GM19463 (cell line): ENCODE results near the gene NGDN.
"Not testable (repeated sequence)": the region's sequence is repeated elsewhere in the genome, so short reads cannot be mapped to it uniquely, and the experiment has no call there.

ENCODE experiments used
- ATAC-seq: cut with Tn5 transposase; IDR thresholded peaks from one replicate; pipeline ENCODE4 v1.9.1; 2021; ENCODE audit warnings: mild to moderate bottlenecking, moderate library complexity; ENCODE audit not compliant: unreplicated experiment

The NGDN gene, protein sequence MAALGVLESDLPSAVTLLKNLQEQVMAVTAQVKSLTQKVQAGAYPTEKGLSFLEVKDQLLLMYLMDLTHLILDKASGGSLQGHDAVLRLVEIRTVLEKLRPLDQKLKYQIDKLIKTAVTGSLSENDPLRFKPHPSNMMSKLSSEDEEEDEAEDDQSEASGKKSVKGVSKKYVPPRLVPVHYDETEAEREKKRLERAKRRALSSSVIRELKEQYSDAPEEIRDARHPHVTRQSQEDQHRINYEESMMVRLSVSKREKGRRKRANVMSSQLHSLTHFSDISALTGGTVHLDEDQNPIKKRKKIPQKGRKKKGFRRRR

DNA sequence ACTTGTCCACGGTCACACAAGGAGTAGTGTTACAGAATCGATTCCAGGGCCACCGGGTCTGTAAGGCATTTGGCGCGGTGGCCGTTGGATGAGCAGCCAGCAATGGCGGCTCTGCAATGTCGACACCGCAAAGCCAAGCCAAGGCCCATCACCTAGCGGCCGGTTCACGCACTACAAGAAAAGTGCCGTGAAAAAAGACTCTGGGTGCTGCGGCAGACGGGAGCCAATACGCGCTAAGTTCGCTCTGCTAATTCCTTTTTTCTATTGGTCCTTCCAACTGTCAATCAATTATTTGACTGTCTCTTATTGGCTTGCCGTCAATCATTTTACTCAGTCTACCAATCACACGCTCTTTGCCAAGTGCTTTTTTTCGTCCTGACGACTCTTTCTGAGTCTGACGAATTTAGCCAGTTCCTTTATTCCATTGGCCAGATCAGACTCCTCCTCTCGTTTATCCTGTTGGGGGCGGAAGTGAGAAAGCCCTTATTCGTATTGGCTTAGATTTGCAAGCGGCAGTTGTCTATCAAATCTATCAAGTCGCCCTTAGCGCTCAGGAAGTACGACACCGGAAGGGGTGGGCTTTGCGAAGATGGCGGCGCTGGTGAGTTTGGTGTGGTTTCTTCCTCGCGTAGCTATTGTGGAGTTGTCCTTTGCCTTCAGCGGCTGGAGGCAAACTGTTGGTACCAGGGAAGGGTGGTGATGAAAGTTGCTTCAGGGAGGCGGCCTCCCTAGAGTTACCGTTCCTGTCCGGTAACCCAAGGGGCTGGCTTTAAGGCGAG, at the start of gene NGDN:
TSS of gene NGDN (plus strand) at position 577 of the 779 bp plus-strand sequence. CDS start at position 590, 13 bp downstream.
- peak; percentile 92 for ATAC-seq

DNA sequence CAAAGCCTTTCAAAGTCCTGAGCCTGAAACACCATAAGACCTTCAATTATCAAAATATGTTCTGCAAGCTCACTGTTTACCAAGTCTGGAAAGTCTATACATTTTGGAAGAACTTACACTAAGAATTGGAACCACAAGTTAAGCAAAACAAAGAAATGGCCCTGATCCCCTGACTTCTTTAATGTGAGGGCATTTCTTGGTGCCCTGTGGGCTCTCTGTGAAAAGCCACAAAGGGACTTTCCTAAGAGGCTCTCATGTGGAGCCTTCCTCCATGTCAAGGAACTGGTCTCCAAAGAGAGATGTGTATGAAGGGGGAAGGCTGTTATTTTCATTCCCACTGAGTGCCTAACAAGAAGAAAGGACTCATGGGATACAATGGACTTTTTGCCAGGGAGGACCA, 47.9 kb upstream of the NGDN start:
- ATAC-seq: peak; percentile 67

DNA sequence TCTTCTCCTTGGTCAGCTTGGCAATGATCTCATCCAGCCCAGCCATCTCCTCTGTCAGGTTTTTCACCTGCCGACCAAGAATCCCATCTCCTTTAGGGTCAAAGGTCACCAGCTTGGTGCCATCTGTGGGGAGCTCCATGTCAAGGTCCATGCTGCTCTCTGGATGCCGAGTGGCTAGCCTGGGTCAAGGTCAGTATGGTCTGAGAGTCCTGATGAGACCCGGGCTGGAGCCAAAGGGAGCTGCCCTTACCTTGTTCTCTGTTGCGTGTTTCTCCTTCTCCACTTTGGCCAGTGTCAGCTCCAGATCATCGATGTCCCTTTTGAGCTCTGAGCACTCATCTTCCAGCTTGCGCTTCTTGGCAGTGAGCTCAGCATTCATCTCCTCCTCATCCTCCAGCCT, 45.8 kb upstream of the NGDN start:
- ATAC-seq: no peak

DNA sequence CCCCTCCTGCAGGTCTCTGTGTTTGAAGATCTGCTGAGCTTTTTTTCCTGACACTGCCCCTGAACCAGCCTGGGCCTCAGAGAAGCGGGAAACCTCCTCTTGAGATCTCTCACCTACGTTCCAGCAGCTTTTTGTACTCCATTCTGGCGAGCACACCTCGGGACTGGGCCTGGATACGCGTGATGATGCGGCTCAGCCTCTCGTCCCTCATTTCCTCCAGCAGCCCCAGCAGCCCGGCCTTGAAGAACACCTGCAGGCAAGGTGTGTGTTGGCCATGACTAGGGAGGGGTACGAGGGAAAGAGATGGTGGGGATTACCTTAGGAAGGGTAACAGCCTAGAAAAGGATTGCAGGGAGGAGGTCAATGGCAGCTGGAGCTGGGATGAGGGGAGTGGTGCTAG, 44.3 kb upstream of the NGDN start:
- no peak for ATAC-seq

DNA sequence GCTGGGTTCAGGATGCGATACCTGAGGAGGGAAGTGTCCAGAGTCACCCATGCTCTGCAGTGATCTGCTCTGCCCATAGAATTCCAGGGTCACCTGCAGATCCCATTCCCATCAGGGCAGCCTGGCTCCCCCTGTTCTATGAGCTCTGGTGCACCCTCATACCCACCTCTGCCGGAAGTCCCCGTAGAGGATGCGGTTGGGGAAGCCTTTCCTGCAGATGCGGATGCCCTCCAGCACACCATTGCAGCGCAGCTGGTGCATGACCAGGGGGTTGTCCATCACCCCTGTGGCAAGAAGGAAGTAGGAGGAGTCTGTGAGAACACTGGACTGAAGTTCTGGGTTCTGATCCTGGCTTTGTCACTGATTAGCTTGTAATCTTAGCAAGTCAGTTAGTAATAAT, 43.7 kb upstream of the NGDN start:
- ATAC-seq: not testable (repeated sequence)

DNA sequence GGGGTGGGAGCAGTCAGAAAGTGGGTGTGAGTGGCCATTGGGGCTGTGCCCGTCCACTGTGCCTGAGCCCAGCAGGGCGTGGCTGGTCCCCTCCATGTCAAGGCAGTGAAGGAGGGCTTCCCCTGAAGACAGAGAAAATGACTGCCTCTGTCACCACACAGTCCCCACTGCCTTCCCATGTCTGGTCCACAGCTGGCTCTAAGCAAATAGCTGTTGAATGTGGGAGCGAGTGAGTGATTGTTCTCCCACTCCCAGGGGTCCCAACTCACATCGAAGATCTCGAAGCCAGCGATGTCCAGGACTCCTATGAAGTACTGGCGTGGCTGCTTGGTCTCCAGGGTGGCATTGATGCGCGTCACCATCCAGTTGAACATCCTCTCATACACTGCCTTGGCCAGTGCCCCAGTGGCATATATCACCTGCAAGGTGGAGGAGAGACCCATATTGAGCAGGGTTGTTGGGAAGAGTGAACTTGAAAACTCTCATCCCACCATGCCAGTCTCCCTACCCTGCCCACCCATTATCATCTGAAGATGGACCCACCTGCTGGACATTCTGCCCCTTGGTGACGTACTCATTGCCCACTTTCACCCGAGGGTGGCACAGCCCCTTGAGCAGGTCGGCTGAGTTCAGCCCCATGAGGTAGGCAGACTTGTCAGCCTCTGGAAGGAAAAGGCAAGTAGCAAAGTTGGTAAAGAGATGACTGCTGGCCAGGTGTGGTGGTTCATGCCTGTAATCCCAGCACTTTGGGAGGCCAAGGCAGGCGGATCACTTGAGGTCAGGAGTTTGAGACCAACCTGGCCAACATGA, 40.6 kb upstream of the NGDN start:
- no peak for ATAC-seq

DNA sequence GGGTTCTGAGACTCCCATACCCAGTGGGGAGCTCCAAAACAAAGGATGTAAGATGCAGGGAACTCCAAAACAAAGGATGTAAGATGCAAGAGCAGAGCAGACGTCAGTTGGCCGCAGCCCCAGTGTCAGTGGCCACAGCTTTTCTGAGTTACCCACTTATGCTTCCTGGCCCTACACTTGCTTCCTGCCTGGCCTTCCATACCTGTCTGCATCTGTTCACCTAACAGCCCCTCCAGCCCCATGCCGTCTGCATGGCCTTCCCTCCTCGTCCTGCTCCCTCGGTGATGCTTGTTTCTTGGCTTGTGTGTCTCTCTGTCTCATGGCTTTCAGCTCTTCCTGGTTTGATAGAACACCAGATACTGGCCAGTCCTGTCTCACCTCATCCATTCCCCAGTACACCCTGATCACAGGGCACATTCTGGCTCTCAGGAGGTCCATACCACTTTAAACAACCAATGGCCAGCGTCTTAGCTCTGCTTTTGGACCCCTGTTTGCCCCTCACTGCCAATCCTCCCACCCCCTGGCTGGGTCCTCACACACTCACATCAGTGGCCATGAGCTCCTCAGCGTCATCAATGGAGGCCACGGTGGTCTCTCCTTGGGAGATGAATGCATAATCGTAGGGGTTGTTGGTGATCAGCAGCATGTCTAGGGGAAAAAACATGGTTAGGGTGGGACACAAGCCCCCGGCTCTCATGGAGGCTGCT, 39.3 kb upstream of the NGDN start:
- ATAC-seq: no peak

DNA sequence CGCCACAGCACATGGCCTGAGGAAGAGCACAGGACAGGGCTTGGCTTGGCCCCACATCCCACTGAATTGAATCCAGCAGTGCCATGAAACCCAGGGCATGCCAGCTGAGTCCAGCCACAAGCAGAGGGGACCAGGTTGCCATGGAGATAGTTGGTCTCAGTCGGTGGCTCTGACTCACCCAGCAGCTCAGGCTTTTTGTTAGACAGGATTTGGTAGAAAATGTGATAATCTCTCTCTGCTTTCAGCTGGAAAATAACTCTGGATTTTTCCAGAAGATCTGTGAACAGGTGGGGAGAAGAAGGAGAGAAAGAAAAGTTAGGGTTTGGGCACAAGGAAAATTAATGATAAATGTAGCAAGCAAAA, 38.8 kb upstream of the NGDN start:
- no peak for ATAC-seq

DNA sequence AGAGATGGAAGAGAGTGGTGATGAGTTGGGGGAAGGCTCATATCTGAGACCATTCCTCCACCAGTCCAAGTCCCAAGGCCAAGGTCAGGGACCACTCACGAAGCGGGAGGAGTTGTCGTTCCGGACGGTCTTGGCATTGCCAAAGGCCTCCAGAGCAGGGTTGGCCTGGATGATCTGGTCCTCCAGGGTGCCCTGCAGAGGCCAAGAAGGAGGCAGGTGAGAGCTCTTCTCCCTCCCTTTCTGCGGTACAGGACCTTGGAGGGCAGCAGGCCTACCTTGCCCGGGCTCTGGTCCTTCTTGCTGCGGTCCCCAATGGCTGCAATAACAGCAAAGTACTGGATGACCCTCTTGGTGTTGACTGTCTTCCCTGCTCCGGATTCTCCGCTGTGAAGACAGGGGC, 38.0 kb upstream of the NGDN start:
- ATAC-seq: no peak

DNA sequence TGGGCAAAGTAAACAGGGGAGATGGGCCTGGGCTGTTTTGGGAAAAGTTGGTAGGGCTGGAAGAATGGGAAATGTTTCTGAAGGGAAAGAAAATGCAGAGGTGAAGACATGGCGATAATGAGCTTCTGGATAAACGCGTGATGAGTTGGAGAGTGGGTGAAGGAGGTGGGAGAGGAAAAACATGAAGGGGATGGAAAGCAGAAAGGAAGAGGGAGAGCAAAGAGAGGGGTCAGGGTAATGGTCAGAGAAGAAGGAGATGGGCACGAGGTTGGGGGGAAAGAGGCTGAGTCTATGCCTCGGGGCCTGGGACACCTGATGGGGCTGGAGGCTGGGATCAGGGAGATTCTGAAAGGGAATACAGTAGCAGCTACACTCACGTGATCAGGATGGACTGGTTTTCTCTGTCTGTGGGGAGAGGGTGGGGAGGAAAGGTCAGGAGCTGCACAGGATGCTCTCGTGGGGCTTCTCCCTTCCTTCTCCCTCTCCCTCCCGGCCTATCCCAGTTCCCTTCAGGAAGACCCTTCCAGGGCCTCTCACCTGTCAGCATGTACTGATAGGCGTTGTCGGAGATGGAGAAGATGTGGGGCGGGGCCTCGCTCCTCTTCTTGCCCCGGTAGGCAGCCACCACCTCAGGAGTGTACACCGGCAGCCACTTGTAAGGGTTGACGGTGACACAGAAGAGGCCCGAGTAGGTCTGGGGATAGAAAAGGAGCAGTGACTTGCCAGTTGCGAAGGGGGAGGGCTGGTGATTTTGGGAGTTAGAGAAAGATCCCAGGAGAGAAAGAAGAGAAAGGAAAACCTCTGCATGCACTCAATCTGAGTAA, 37.2 kb upstream of the NGDN start:
- ATAC-seq: no peak

DNA sequence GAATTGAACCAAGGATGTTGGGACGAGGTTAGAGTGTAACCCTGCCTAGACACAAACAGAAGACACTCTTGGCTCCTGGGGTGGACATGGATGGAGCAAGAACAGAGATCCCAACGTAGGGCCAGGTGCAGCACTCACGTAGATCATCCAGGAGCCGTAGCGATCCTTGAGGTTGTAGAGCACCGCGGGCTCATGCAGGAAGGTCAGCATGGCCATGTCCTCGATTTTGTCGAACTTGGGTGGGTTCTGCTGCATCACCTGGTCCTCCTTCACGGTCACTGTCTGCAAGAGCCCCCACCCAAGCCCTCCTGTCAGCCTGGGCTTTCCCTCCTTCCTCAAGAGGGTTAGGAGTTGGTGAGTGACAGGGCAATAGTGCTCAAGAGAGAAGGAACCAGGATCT, 36.6 kb upstream of the NGDN start:
- ATAC-seq: no peak

DNA sequence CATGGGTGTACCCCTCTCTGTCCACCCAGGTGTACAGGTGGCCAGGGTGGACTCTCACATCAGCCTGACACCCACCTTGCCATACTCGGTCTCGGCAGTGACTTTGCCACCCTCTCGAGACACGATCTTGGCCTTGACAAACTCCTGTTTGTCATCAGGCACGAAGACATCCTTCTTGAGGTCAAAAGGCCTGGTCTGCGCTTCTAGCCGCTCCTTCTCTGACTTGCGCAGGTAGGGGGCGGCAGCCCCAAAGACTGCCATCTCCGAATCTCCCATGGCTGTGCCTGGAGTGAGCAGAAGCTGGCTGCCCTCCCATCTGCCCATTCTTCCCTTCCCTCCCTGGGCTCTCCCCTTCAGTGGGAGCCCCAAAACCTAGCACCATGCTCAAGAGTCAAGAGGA, 36.0 kb upstream of the NGDN start:
- no peak for ATAC-seq

DNA sequence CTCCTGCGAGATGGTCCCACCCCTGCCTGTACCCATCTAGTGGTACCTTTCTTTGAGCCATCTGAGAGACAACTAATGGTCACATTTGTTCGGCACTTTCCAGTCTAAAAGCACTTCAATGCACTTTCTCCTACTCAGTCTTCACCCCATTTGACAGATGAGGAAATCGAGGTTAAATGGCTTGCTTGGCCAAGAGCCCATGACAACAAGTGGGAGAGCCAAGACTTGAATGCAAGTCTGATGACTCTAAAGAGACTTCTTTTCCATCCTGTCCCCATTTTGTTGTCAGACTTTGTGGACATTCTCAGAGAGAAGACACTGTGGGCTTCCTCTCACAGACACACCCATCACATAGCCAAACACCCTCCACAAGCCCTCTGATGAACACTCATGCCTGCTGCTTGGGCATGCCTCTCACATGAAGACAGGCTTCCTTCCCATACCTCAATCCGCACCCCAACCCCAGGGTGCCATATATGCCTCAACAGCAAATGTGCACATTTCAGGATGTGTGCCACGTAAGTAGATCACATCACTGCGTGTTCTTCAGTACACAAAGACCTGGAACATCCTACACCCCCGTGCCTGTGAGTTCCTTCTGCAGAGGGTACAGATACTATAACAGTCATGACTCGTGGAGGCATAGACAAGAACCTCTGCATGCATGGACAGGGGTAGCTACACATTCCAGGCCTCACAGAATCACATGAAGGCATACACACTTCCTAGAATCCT, 34.8 kb upstream of the NGDN start:
- ATAC-seq: no peak

DNA sequence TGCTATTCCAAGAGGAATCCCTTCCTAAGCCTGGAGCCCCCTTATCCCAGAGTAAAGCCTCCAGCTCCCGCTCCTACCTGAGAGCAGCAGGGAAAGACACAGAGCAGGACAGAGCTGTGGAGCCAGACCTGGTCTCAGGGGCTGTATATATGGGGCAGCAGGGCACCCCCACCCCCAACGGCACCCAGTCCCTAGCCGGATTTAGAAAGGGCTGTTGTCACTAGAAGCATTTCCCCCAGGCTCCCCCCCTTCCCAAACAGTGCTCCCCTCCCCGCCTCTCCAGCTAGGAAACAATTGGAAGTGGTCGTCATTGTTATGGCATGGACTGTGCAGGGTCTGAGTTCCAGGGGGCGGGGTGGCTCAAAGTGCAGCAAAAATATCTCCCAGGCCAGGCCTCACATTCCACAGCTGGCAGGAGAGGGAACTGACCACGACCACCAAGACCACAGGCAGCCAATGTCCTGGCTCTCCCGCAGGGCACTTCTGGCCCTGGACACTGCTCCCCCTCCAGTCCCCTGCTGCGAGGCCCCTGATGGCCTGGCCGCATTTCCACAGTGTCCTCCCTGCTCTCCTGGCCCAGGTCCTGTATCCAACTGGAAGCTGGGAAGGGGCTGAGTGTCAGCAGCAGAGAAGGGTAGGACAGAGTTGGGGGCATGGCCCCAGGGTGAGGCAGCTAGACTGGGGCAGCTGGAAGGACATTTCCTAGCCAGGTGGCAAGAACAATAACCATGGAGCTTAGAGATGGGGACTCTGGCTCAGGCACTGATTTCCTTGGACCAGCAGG, 33.8 kb upstream of the NGDN start, which contains the start of gene MYH7:
TSS of gene MYH7 (minus strand) at position 118 of the 784 bp plus-strand sequence. CDS start 1,928 bp downstream, outside the sequence.
- ATAC-seq: no peak

DNA sequence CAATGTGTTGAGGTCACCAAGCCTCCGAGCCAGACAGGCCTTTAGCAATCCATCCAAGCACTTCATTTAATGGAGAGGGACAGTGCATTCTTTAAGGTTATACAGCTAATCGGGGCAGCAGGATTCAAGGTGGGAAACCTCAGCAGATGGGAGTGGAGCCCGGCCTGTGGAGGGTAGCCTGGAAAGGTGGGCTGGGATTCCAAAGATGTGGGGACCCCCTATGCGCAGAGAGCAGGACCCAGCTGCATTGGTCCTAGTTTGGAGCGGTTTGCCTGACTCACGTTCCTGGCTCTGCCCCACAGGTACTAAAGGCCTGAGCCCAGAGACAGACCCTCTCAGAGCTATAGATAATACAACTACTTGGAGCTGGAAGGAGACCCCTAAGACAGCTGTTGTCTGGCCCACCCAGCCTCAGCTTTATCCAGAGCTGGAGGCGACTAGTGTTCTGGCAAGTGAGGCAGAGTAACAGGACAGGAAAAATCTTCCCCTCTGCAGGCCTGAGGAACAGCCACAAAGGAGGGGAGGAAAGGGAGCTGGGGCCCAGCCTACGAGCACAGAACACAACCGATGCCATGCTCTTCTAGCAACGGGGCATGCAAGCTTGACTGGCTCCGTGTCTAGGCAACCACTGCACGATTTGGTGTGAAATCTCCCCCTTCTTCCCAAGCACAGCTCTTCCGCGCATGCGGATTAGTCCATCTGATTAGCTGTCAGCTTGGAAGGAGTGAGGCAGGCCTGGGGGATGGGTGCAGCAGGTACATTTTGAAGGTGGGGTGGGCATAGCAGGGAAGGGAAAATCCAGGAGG, 33.0 kb upstream of the NGDN start:
- no peak for ATAC-seq

DNA sequence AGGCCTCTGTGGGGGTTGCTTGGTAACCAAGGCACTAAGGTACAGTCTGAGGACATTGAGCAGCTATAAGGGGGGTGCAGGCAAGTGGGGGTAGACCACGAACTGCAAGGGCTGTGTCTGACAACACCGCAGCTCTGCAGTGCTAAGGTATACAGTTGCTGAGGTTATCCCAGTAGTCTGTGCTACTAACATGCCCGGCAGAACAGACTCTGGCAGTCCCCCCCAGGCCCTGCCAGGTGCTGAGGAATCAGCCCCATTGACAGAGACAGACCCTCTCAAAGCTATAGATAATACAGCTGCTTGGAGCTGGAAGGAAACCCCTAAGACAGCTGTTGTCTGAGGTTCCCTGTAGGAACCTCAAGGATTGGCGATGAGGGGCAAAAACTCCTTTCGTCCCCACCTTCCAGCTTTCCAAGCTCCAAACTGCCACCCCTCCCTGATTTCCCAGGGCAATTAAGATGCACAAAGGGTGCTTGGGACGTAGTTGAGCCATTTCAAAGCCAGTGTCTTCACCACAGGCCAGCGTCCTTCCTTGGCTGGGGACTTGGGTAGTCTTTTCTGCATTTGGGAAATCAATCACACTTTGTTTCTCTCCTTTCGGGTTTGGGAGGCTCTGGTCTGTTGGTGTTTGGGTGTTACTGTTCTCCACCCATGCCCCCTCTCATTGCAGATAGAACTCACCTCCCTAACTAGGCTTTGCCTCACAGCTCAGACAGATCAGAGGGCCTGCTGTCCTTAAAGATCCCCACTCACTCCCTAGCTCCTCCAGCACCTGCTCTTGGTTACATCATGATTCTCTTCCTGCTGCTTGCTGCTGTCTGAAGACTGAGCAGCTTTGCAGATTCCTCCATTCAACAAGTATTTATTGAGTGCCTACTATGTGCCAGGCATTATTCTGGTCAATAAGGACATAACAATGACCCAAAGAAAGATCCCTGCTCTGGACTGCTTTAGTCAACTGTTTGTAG, 32.1 kb upstream of the NGDN start:
- ATAC-seq: no peak
